HEK293T (cell line): Measurements from ENCODE around the gene NRG4.
"Not testable (repeated sequence)": the region's sequence is repeated elsewhere in the genome, so short reads cannot be mapped to it uniquely, and the experiment has no call there.

Source experiments
- CTCF ChIA-PET: fragments of 350-600 bp; formaldehyde crosslinking; extraction: SDS; loops from one replicate; lab custom pipeline; 2021; ENCODE audit warnings: antibody characterized with exemption, inconsistent platforms; lab: Yijun Ruan, JAX
- POLR2A ChIA-PET: fragments of 350-600 bp; formaldehyde crosslinking; extraction: SDS; loops from one replicate; lab custom pipeline; 2020; ENCODE audit warnings: antibody characterized with exemption, inconsistent platforms; lab: Yijun Ruan, JAX
- DNase-seq: peaks from one replicate; pipeline ENCODE4 v3.0.0; 2012; ENCODE audit warnings: mixed read lengths; ENCODE audit errors: extremely low spot score
- ARNT ChIP-seq: fragments of 450-650 bp; IDR thresholded peaks from 2 replicates; pipeline ENCODE4 v1.6.1; 2017; ENCODE audit warnings: mild to moderate bottlenecking
- BHLHE40 ChIP-seq: fragments of 450-650 bp; IDR thresholded peaks from 2 replicates; pipeline ENCODE4 v1.6.1; 2016; ENCODE audit warnings: mild to moderate bottlenecking, moderate library complexity, borderline replicate concordance
- CTBP1 ChIP-seq: fragments of 450-650 bp; IDR thresholded peaks from 2 replicates; pipeline ENCODE4 v1.6.1; 2016; ENCODE audit warnings: borderline replicate concordance
- ELF4 ChIP-seq: fragments of 450-650 bp; IDR thresholded peaks from 2 replicates; pipeline ENCODE4 v1.6.1; 2017; ENCODE audit warnings: antibody characterized with exemption
- FOXA1 ChIP-seq: fragments of 450-650 bp; IDR thresholded peaks from 2 replicates; pipeline ENCODE4 v1.6.1; 2016; ENCODE audit warnings: mild to moderate bottlenecking
- FOXK2 ChIP-seq: fragments of 450-650 bp; IDR thresholded peaks from 2 replicates; pipeline ENCODE4 v1.6.1; 2016; ENCODE audit warnings: mild to moderate bottlenecking
- FOXM1 ChIP-seq: fragments of 450-650 bp; IDR thresholded peaks from 2 replicates; pipeline ENCODE4 v1.6.1; 2017; ENCODE audit warnings: mild to moderate bottlenecking, borderline replicate concordance
- HDGF ChIP-seq: fragments of 450-650 bp; IDR thresholded peaks from 2 replicates; pipeline ENCODE4 v1.6.1; 2017; ENCODE audit warnings: antibody characterized with exemption, borderline replicate concordance
- L3MBTL2 ChIP-seq: fragments of 450-650 bp; conservative IDR thresholded peaks from 2 replicates; pipeline ENCODE4 v1.6.1; 2016; ENCODE audit warnings: mild to moderate bottlenecking
- LEF1 ChIP-seq: fragments of 450-650 bp; IDR thresholded peaks from 2 replicates; pipeline ENCODE4 v1.6.1; 2017; ENCODE audit warnings: mild to moderate bottlenecking, borderline replicate concordance
- NFRKB ChIP-seq: fragments of 450-650 bp; IDR thresholded peaks from 2 replicates; pipeline ENCODE4 v1.6.1; 2016; ENCODE audit warnings: mild to moderate bottlenecking, moderate library complexity
- SP1 ChIP-seq: fragments of 450-650 bp; IDR thresholded peaks from 2 replicates; pipeline ENCODE4 v1.6.1; 2017
- SUZ12 ChIP-seq: fragments of 450-650 bp; IDR thresholded peaks from 2 replicates; pipeline ENCODE4 v1.6.1; 2016; ENCODE audit warnings: mild to moderate bottlenecking
- TARDBP ChIP-seq: fragments of 450-650 bp; IDR thresholded peaks from 2 replicates; pipeline ENCODE4 v1.6.1; 2016
- ZNF384 ChIP-seq: fragments of 450-650 bp; IDR thresholded peaks from 2 replicates; pipeline ENCODE4 v1.6.1; 2016
- TF ChIP-seq, protein P1 (sequence below): fragments of 450-650 bp; IDR thresholded peaks from 2 replicates; pipeline ENCODE4 v1.6.1; 2016

NRG4 gene

DNA sequence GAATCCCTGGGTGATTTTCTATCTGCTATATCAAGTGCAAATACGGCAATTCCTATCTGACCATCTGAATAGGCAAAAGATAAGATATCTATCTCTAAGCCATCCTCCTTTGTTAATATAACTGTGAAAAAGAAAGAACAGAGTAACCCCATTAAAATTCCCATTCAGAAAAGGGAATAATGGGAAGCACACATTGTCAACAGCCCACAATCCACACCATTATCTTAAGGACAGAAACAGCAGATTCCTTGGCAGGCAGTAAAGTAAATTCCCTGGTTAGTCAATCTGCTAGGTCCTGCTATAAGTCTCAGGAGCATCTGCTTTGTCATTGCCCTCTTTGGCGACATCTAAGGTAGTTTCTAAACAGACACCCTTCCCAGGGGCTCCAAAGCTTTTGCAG, 21.9 kb upstream of the NRG4 start:
- ChIA-PET CTCF (no interaction called here), POLR2A (no interaction called here)
- TF ChIP-seq NFRKB: no peak
- no peak for TF ChIP-seq ARNT
- TF ChIP-seq CTBP1: no peak
- no peak for TF ChIP-seq FOXK2
- TF ChIP-seq L3MBTL2: no peak
- TF ChIP-seq HDGF: no peak
- TF ChIP-seq ELF4: no peak
- TF ChIP-seq BHLHE40: no peak
- no peak for TF ChIP-seq LEF1
- TF ChIP-seq SUZ12: no peak
- no peak for TF ChIP-seq TARDBP
- TF ChIP-seq ZNF384: no peak
- TF ChIP-seq, protein P1, sequence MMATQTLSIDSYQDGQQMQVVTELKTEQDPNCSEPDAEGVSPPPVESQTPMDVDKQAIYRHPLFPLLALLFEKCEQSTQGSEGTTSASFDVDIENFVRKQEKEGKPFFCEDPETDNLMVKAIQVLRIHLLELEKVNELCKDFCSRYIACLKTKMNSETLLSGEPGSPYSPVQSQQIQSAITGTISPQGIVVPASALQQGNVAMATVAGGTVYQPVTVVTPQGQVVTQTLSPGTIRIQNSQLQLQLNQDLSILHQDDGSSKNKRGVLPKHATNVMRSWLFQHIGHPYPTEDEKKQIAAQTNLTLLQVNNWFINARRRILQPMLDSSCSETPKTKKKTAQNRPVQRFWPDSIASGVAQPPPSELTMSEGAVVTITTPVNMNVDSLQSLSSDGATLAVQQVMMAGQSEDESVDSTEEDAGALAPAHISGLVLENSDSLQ: no peak
- DNase-seq: no peak

DNA sequence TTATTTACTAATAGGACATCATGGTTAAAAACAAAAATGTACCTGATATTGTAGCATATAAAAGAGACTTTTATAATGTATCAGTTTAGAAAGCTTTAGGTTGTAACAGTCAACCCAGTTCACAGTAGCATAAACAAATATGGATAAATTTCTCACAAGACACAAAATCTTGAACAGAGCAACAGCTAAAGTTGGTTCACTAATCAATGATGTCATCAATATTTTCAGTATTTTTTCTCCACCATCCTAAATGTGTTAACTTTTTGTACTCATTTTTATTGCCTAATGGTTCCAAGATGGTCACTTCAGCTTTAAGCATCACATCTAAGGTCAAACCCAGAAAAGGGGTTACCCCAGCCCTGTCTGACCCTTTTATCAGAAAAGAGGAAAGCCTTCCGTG, 21.2 kb upstream of the NRG4 start:
- TF ChIP-seq TARDBP: no peak
- TF ChIP-seq FOXA1: no peak
- TF ChIP-seq NFRKB: no peak
- TF ChIP-seq HDGF: no peak
- TF ChIP-seq ELF4: no peak
- TF ChIP-seq SP1: no peak
- no peak for TF ChIP-seq CTBP1
- TF ChIP-seq SUZ12: no peak
- TF ChIP-seq BHLHE40: no peak
- TF ChIP-seq FOXK2: no peak
- TF ChIP-seq ZNF384: no peak
- no peak for TF ChIP-seq ARNT
- TF ChIP-seq L3MBTL2: no peak
- TF ChIP-seq, protein P1: no peak
- TF ChIP-seq FOXM1: no peak
- TF ChIP-seq LEF1: no peak
- no peak for DNase-seq
- ChIA-PET CTCF (interaction anchor here (1.0 kb wide), 1 partner anchor 14 kb away, joined by 3 read pairs; no protein-coding TSS in a partner anchor), POLR2A (no interaction called here)

GRCh38 chr15:76032046-76032445, 19.8 kb upstream of the NRG4 start:
- no peak for DNase-seq
- ChIA-PET CTCF (no interaction called here), POLR2A (no interaction called here)
- TF ChIP-seq ZNF384 (no peak), L3MBTL2 (no peak), FOXK2 (no peak), NFRKB (no peak), BHLHE40 (no peak), TARDBP (no peak), LEF1 (no peak), FOXM1 (no peak), FOXA1 (no peak), CTBP1 (no peak), ARNT (no peak), ELF4 (no peak), HDGF (no peak), SP1 (no peak), SUZ12 (no peak)
- TF ChIP-seq, protein P1: no peak

GRCh38 chr15:76024021-76024768, 12.0 kb upstream of the NRG4 start:
- TF ChIP-seq FOXK2 (no peak), ARNT (no peak), NFRKB (no peak), HDGF (no peak), TARDBP (no peak)
- ChIA-PET POLR2A (no interaction called here), CTCF (no interaction called here)
- DNase-seq: no peak

DNA sequence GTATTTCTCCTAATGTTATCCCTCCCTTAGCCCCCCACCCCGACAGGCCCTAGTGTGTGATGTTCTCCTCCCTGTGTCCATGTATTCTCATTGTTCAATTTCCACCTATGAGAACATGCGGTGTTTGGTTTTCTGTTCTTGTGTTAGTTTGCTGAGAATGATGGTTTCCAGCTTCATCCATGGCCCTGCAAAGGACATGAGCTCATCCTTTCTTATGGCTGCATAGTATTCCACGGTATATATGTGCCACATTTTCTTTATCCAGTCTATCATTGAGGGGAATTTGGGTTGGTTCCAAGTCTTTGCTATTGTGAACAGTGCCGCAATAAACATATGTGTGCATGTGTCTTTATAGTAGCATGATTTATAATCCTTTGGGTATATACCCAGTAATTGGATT, 1.2 kb upstream of the NRG4 start:
- POLR2A ChIA-PET, DNase-seq, CTCF ChIA-PET: not testable (repeated sequence)

- DNase-seq: no peak
- ChIA-PET CTCF (no interaction called here), POLR2A (no interaction called here)
- no peak for TF ChIP-seq TARDBP
These were observed 1.6 kb downstream of the NRG4 start for GRCh38 chr15:76010613-76011012.

DNA sequence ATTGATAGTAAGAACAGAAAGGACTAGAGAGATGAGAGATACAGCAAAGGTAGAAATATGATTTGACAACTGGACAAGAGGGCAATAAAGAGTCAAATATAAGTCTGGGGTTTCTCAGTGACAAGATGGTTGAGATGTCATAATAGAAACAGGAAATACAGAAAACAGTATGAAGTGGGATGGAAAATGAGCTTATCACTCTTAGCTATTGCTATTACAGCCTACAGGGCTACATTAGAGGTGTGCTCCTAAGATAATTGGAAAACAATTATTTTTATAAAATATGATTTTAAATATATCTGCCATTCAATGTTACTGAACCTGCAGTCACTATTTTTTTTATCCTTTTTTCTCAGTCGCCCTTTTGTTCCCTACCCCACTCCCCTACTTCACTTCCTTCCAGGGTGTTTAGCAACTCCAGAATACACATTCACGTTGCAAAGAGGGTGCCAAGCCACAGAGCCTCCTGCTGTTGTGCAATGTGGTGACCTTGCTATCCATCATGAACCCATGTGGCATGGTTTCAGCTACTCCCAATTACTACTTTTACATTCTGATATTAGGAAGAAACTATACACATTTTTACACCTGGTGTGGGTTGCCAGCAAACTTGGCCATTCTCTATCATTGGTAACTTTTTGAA, 6.0 kb downstream of the NRG4 start:
- no peak for DNase-seq
- ChIA-PET POLR2A (no interaction called here), CTCF (interaction anchor here (0.7 kb wide), 1 partner anchor 18 kb away, joined by 3 read pairs; no protein-coding TSS in a partner anchor)
- TF ChIP-seq BHLHE40: no peak
- no peak for TF ChIP-seq ARNT
- TF ChIP-seq FOXK2: no peak
- no peak for TF ChIP-seq CTBP1
- TF ChIP-seq LEF1: no peak
- no peak for TF ChIP-seq SUZ12
- TF ChIP-seq TARDBP: no peak
- no peak for TF ChIP-seq FOXM1
- TF ChIP-seq FOXA1: no peak
- no peak for TF ChIP-seq NFRKB
- TF ChIP-seq, protein P1: no peak
- TF ChIP-seq SP1: no peak
- TF ChIP-seq ELF4: no peak
- no peak for TF ChIP-seq ZNF384
- no peak for TF ChIP-seq L3MBTL2
- TF ChIP-seq HDGF: no peak
